GM12874 (cell line): ENCODE data around the gene AKTIP.

Experiments
- TF ChIP-seq, protein P1 (sequence below): IDR thresholded peaks from 2 replicates; pipeline ENCODE4 v1.5.1; 2011; ENCODE audit warnings: low read depth, mild to moderate bottlenecking, control low read depth, low read length, moderate library complexity; ENCODE audit not compliant: insufficient read depth

AKTIP gene

DNA sequence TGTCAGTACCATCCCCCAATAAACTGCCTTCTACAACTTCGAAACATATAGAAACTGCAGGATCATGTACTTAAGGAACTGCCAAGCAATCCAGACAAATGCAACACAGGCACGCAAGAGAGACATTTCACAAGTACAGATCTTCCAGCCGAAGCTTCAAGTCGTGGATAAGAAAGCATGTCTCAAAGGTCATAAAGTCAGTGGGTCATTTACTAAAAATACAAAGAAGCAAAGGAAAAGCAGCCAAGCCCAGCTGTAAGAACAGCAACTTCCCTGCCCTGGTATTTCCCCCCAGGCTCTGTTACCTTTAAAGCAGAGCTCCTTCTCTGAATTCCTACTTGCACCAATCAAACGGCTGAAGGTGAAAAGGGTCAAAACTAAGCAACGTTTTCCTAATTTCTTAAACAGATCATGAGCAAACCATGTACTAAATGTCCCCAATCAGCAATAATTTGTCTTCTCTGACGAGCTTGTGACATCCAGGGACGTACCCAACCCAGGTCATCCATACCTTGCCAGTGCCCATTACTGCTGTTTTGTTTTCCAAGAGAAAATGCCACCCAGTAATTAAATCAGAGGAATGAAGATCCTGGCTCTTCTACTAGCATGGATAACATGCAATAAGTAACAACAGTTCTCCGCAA is 1.7 kb downstream of the AKTIP start:
- TF ChIP-seq, protein P1, sequence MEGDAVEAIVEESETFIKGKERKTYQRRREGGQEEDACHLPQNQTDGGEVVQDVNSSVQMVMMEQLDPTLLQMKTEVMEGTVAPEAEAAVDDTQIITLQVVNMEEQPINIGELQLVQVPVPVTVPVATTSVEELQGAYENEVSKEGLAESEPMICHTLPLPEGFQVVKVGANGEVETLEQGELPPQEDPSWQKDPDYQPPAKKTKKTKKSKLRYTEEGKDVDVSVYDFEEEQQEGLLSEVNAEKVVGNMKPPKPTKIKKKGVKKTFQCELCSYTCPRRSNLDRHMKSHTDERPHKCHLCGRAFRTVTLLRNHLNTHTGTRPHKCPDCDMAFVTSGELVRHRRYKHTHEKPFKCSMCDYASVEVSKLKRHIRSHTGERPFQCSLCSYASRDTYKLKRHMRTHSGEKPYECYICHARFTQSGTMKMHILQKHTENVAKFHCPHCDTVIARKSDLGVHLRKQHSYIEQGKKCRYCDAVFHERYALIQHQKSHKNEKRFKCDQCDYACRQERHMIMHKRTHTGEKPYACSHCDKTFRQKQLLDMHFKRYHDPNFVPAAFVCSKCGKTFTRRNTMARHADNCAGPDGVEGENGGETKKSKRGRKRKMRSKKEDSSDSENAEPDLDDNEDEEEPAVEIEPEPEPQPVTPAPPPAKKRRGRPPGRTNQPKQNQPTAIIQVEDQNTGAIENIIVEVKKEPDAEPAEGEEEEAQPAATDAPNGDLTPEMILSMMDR = no peak

DNA sequence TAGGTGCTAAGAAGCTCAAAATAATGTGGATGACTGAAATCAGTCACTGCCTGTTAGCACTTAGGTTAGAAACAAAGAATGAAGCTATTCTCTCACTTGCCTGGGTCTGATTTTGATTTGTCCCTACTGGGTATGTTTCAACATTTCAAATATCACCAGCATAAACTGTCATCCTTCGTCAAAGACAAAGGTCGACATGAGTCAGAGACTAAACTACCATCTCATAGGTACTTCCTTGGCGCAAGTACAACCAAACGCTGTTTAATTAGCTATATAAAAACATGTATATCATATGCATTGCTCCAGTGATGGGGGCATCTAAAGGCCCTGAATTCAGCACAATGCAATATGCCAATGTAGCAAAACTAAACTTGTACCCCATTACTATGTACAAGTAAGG is 4.0 kb downstream of the AKTIP start:
- TF ChIP-seq, protein P1 = no peak

GRCh38 chr16:53495325-53495724 is 7.7 kb downstream of the AKTIP start:
- TF ChIP-seq, protein P1 = no peak

DNA sequence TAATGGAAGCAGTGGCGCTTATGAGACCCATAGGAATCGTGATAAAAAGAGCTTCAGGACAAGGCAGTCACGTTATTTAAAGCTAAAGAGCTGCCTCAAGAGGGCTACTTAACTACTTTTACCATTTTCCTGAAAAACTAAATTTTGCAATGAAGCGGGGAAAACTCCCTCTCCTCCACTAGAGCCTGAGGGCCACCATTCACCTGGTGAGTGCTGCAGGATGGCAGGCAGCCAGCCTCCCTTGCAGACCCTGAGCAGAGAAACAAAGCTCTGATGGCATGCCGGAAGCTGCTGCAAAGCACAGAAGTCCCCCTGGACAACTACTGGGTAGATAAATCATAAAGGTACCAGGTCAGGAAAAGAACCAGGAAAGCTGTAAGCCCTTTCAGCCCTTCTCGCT is 8.4 kb downstream of the AKTIP start:
- TF ChIP-seq, protein P1 = no peak

- TF ChIP-seq, protein P1 = no peak
These were observed 10.5 kb downstream of the AKTIP start for GRCh38 chr16:53492503-53492902.

DNA sequence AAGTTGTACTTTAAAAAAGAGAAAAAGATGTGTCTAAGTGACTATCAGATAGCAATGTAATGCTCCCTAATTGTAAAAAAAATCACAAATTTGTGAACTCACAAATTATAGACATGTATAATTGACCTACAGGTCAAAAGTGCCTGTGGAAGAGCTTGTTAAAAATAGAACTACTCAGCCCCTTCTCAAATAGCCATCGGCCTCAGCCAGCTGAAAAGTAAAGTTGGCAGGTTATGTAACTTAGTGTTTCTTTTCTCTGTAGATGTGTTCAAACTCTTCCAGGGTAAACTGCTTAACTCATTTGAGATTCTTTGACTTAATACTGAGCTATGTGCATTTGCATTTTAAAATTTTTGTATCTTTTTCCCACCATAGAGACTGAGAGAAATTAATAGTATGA is 13.3 kb downstream of the AKTIP start:
- TF ChIP-seq, protein P1 = no peak

DNA sequence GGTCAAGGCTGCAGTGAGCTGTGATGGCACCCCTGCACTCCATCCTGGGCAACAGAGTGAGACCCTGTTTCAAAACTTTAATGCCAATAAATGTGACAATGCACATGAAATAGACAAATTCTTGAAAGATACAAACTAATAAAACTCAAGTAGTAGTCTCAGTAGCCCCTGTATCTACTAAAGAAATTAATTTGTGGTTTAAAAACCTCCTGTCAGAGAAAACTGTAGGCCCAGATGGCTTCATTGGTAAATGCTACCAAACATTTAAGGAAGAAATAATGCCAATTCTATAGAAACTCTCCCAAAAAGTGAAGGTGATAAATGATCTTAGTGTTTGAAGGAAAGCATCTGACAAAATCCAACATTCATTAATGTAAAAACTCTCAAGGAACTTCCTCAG is 16.8 kb downstream of the AKTIP start:
- TF ChIP-seq, protein P1 = no peak

DNA sequence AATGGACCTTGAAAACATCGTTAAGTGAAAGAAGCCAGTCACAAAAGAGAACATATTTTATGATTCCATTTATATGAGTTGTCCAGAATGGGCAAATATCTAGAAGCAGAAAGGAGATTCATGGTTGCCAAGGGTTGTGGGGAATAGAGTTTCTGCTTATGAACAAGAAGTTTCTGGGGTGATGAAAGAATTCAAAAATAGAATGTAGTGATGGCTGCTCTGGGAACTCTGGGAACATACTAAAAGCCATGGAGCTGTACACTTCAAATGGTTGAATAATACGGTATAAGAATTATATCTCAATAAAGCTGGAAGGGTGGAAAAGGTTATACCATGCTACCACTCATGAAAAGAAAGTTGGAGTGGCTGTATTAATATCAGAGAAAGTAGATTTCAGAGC is 18.5 kb downstream of the AKTIP start:
- TF ChIP-seq, protein P1 = no peak
